IPS-NIHi7 (cell line): ENCODE data around the gene OTOG.
A peak's percentile ranks its signal among the peaks of the same experiment; 100 is the strongest.
"Not testable (repeated sequence)": the region's sequence is repeated elsewhere in the genome, so short reads cannot be mapped to it uniquely, and the experiment has no call there.

Experiments
- DNase-seq: peaks from one replicate; pipeline ENCODE4 v3.0.0; 2012; ENCODE audit warnings: mixed read lengths; ENCODE audit errors: extremely low spot score

OTOG gene

GRCh38 chr11:17604201-17604914 is 57.3 kb downstream of the OTOG start:
- no peak for DNase-seq

- no peak for DNase-seq
These were observed 57.8 kb downstream of the OTOG start for GRCh38 chr11:17604915-17605233.

GRCh38 chr11:17605651-17606122 is 58.6 kb downstream of the OTOG start:
- DNase-seq, result peak; percentile 9

GRCh38 chr11:17606233-17607082 is 59.4 kb downstream of the OTOG start:
- peak; percentile 8 for DNase-seq

GRCh38 chr11:17607083-17607429 is 60.0 kb downstream of the OTOG start:
- DNase-seq, result no peak

GRCh38 chr11:17607591-17608570 is 60.8 kb downstream of the OTOG start:
- peak; percentile 9 for DNase-seq

GRCh38 chr11:17608821-17609220 is 61.8 kb downstream of the OTOG start:
- DNase-seq, result no peak

DNA sequence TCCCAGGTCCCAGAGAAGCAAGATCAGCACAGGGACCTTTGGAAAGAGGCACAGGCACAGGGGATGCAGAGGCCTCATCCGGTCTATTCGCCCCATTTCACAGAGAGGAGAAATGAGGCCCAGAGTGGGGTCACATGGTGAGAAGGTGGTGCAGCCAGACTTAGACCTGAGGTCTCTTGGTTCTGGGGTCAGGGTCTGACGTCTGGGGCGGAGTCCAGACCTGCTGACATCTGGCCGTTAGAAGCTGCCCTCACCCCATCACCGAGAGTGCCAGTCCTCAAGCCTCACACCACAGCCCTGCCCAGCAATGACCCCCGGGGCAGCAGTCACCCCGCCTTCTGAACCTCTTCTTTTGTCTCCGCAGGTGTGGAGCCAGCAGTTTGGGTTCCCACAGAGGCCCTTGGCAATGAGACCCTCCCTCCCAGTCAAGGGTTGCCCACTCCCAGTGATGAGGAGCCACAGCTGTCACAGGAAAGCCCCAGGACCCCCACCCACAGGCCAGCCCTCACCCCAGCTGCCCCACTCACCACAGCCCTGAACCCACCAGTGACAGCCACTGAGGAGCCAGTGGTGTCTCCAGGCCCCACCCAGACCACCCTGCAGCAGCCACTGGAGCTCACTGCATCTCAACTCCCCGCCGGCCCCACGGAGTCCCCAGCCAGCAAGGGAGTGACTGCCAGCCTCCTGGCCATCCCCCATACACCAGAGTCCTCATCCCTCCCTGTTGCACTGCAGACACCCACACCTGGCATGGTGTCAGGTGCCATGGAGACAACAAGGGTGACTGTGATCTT is 62.4 kb downstream of the OTOG start:
- DNase-seq, result no peak

- DNase-seq, result no peak
These were observed 63.2 kb downstream of the OTOG start for GRCh38 chr11:17610085-17610894.

- DNase-seq, result no peak
These were observed 64.0 kb downstream of the OTOG start for GRCh38 chr11:17611049-17611448.

GRCh38 chr11:17611503-17612220 is 64.6 kb downstream of the OTOG start:
- no peak for DNase-seq

DNA sequence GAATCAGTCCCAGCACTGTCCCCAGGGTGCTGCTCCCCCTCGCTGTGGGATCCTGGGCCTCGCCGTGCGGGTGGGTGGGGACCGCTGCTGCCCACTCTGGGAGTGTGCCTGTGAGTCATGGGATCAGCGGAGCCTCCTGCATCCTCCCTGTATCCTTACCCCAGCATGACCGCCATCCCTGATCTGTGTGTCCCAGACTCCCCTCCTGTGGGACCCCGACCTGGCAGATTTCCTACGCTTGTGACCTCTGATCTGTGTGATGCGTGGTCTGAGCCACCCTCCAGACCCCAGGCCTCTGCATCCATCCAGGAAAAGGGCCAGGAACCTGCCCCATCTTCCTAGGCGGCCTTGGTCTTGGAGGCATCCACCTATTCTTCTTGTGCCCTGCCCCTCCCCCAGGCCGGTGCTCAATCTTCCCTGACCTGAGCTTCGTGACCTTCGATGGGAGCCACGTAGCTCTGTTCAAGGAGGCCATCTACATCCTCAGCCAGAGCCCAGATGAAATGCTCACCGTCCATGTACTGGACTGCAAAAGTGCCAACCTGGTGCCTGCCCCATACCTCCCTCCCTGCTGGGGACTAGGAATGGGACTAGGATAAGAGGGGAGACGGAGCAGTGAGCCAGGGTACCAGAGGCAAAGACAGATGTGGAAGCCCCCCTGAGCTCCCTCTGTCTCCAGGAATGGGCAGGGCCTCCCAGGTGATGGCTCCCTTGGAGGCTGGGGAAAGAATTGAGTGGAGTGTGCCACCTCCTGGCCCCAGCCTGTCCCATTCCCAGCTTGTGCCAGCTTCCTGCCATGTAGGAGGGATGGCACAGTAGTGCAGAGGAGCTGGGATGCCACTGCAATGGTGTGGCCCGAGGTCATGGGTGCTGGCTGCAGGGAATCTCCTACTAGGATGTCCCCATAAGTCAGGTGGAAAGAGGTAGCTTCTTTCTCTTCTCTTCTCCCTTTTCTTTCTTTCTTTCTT is 65.4 kb downstream of the OTOG start:
- no peak for DNase-seq

DNA sequence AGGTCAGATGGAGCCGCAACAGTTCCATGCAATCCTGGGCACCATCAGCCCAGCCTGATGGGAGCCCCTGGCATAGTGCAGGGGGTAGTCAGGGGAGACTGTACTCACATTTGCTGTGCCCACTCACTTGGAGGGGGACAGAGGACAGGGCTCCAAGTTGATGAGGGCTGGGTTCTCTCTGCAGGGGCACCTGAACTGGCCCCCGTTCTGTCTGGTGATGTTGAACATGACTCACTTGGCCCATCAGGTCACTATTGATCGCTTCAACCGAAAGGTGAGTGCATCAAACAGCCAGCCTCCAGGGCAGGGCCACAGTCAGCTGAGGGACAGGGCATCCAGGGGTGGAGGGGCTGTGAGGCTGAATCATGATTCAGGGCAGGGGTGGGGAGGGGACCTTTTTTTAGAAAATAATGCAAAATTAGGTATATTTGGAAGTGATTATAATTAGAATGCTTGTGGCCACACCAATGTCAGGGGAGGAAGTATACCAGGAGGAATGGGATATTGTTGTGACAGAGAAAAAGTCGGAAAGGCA is 66.4 kb downstream of the OTOG start:
- DNase-seq, result no peak

DNA sequence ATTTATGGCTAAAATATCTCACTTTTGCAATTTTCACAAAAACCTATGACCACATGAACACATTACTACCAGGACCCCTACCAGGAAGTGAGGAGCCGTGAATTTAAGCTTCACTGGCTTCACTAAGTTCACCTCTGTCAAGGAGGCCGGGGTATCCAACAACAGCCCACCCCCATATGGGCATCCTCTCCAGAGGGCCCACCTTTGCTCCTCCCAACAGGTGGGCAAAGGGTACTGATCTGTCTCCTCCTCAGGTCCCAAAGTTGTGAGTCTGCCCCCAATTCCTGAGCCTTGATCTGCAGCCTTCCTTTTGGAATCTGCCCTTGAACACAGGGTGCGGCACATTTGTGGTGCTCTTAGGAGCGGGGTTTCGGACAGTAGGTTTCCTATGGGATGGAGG is 66.9 kb downstream of the OTOG start:
- DNase-seq, result no peak

DNA sequence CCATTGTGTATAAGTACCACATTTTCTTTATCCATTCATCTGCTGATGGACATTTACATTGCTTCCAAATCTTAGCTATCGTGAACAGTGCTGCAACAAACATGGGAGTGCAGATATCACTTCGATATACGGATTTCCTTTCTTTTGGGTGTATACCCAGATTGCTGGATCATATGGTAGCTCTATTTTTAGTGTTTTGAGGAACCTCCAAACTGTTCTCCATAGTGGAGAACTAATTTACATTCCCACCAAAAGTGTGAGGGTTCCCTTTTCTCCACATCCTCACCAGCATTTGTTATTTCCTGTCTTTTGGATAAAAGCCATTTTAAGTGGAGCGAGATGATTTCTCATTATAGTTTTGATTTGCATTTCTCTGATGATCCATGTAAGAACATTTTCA is 75.7 kb downstream of the OTOG start:
- DNase-seq, result not testable (repeated sequence)

DNA sequence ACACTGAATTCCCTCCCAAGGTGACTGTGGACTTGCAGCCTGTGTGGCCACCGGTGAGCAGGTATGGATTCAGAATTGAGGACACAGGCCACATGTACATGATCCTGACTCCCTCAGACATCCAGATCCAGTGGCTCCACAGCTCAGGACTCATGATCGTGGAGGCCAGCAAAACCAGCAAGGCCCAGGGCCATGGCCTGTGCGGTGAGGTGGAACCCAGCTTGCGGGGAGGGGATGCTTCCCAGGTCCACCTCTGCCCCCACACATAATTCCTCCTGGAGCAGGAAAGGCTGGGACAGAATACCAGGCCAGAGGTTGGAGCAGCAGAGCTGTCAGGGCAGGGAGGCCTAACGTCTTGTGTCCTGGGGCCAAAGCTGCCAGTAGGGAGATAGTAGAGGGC is 82.1 kb downstream of the OTOG start:
- no peak for DNase-seq

DNA sequence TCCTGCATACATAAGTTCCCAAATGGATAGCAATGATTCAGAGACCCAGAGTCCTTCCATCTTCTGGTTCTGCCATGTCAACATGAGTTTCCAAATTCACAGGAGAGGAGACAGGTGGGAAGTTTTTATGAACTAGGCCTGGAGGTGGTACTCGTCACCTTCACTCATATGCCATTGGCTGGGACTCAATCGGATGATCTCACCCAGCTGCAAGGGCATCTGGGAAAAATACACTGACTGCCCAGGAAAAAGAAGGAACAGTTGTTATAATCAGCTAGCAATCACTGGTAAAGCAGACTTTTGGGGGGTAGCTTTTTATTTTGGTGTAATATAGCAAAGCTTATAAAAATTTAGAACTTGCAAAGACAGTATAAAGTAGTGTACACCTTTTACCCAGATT is 83.9 kb downstream of the OTOG start:
- no peak for DNase-seq

- DNase-seq, result no peak
These were observed 84.8 kb downstream of the OTOG start for GRCh38 chr11:17631702-17632365.
